Liver (tissue), 9 donors: ENCODE results near the gene STAT5A. TPM values are rescaled to one million over a fixed set of nuclear protein-coding genes. Genes with fewer than 3 reads are reported as not detected.

Experiments
- DNase-seq: peaks from one replicate; pipeline ENCODE4 v3.0.0-alpha.2; 2017; ENCODE audit warnings: low spot score
- H3K27ac ChIP-seq, 2 donors: one replicate each; pipeline ENCODE4 v1.7.0; 2013; ENCODE audit warnings: inconsistent platforms in 2 of 2, low read length in 2 of 2, control low read depth in 1 of 2, low read depth in 1 of 2, mild to moderate bottlenecking in 1 of 2
- H3K27me3 ChIP-seq, 4 donors: one replicate each; pipeline versions ENCODE4 v1.6.1 to v1.7.0; 2013; ENCODE audit warnings: low read length in 3 of 4, inconsistent platforms in 1 of 4, mild to moderate bottlenecking in 1 of 4, moderate library complexity in 1 of 4; ENCODE audit not compliant: control insufficient read depth in 4 of 4, insufficient read depth in 4 of 4
- H3K36me3 ChIP-seq, 4 donors: one replicate each; pipeline versions ENCODE4 v1.6.1 to v1.7.0; 2013; ENCODE audit warnings: low read length in 3 of 4, mild to moderate bottlenecking in 3 of 4, low read depth in 1 of 4, moderate library complexity in 1 of 4; ENCODE audit not compliant: control insufficient read depth in 4 of 4, insufficient read depth in 3 of 4
- H3K4me1 ChIP-seq, 4 donors: one replicate each; pipeline versions ENCODE4 v1.6.1 to v1.7.0; 2013; ENCODE audit warnings: low read length in 3 of 4, mild to moderate bottlenecking in 3 of 4, moderate library complexity in 1 of 4; ENCODE audit not compliant: control insufficient read depth in 4 of 4, insufficient read depth in 4 of 4
- H3K4me3 ChIP-seq, 3 donors: one replicate each; pipeline versions ENCODE4 v1.6.1 to v1.7.0; 2013; ENCODE audit warnings: low read length in 3 of 3, control low read depth in 1 of 3, low read depth in 1 of 3, mild to moderate bottlenecking in 1 of 3
- H3K9ac ChIP-seq, 2 donors: one replicate each; pipeline ENCODE4 v1.7.0; 2013; ENCODE audit warnings: low read length in 2 of 2, mild to moderate bottlenecking in 2 of 2, moderate library complexity in 2 of 2, control low read depth in 1 of 2, low read depth in 1 of 2
- H3K9me3 ChIP-seq, 4 donors: one replicate each; pipeline versions ENCODE4 v1.6.1 to v1.7.0; 2013; ENCODE audit warnings: low read length in 3 of 4; ENCODE audit not compliant: control insufficient read depth in 4 of 4
- ATF3 ChIP-seq: IDR thresholded peaks from 2 replicates; pipeline ENCODE4 v1.6.1; 2016; ENCODE audit warnings: antibody characterized with exemption
- CTCF ChIP-seq: fragments of 150-350 bp; IDR thresholded peaks from 2 replicates; pipeline ENCODE4 v1.5.1; 2017; ENCODE audit warnings: improper control_type of control experiment, low read depth, low read length; ENCODE audit not compliant: missing input control
- EGR1 ChIP-seq, 2 donors: IDR thresholded peaks; 2 replicates each; pipeline ENCODE4 v1.6.1; 2016 to 2018; ENCODE audit warnings: antibody characterized with exemption in 2 of 2, low read depth in 2 of 2
- FOXA1 ChIP-seq: IDR thresholded peaks from 2 replicates; pipeline ENCODE4 v1.6.1; 2016; ENCODE audit warnings: antibody characterized with exemption
- FOXA2 ChIP-seq: IDR thresholded peaks from 2 replicates; pipeline ENCODE4 v1.6.1; 2016; ENCODE audit warnings: antibody characterized with exemption
- HNF4A ChIP-seq, 2 donors: conservative IDR thresholded peaks; 2 replicates each; pipeline ENCODE4 v1.6.1; 2016; ENCODE audit warnings: antibody characterized with exemption in 2 of 2, mild to moderate bottlenecking in 2 of 2
- HNF4G ChIP-seq: IDR thresholded peaks from 2 replicates; pipeline ENCODE4 v1.6.1; 2016; ENCODE audit warnings: antibody characterized with exemption
- JUND ChIP-seq, 2 donors: IDR thresholded peaks; 2 replicates each; pipeline ENCODE4 v1.6.1; 2016; ENCODE audit warnings: antibody characterized with exemption in 2 of 2
- MAX ChIP-seq: IDR thresholded peaks from 2 replicates; pipeline ENCODE4 v1.6.1; 2016; ENCODE audit warnings: antibody characterized with exemption
- NR2F2 ChIP-seq: IDR thresholded peaks from 2 replicates; pipeline ENCODE4 v1.6.1; 2016; ENCODE audit warnings: antibody characterized with exemption
- RAD21 ChIP-seq, 2 donors: IDR thresholded peaks; 2 replicates each; pipeline ENCODE4 v1.6.1; 2016; ENCODE audit warnings: antibody characterized with exemption in 2 of 2, mild to moderate bottlenecking in 2 of 2
- REST ChIP-seq: IDR thresholded peaks from 2 replicates; pipeline ENCODE4 v1.6.1; 2016; ENCODE audit warnings: antibody characterized with exemption, mild to moderate bottlenecking
- SP1 ChIP-seq: IDR thresholded peaks from 2 replicates; pipeline ENCODE4 v1.6.1; 2018; ENCODE audit warnings: antibody characterized with exemption, mild to moderate bottlenecking
- TAF1 ChIP-seq: conservative IDR thresholded peaks from 2 replicates; pipeline ENCODE4 v1.6.1; 2016; ENCODE audit warnings: antibody characterized with exemption, mild to moderate bottlenecking
- YY1 ChIP-seq: IDR thresholded peaks from 2 replicates; pipeline ENCODE4 v1.6.1; 2016; ENCODE audit warnings: antibody characterized with exemption, mild to moderate bottlenecking
- ZBTB33 ChIP-seq: IDR thresholded peaks from 2 replicates; pipeline ENCODE4 v1.6.1; 2016; ENCODE audit warnings: antibody characterized with exemption
- WGBS: extraction: QIAGEN DNeasy Blood & Tissue Kit; methylation state at CpG from one replicate; pipeline ENCODE4 v1.1.7; 2013; 5-methylcytosine and 5-hydroxymethylcytosine counted together
- polyA plus RNA-seq, 2 donors: library from polyadenylated mRNA; stranded (reverse) in 1 of 2; unstranded in 1 of 2; fragments of 200-250 nt in 1 of 2; fragments of >200 nt in 1 of 2; fragmentation: Nextera tagmentation in 1 of 2; extraction: Ambion mirVana in 1 of 2; gene quantifications; one replicate each; pipeline versions ENCODE4 v1.2.1 to v1.2.3, GENCODE V29; 2013 to 2015
- total RNA-seq, 2 donors: library from RNA; depleted of rRNA; stranded (reverse); fragments of >200 nt; gene quantifications; one replicate each; pipeline ENCODE4 v1.2.3, GENCODE V29; 2014
- donor health status: healthy.
- donor health status: healthy.
- donor health status: healthy.
- donor health status: healthy.
- donor health status: healthy.

Gene STAT5A
- total and polyA plus RNA-seq, 4 donors = 1.7 to 37.7 (median 8.9) TPM

- TF ChIP-seq SP1 = no peak
- no peak for TF ChIP-seq YY1
- no peak for TF ChIP-seq FOXA2
- no peak for TF ChIP-seq TAF1
- no peak for TF ChIP-seq NR2F2
- TF ChIP-seq MAX = no peak
- TF ChIP-seq REST = no peak
- no peak for TF ChIP-seq JUND (IDR thresholded peaks at IDR 0.05)
- H3K9me3 ChIP-seq = no peaks in the 10 kb centered on the region
- no peak overlapping the region for H3K9ac ChIP-seq
- no peak for DNase-seq
- no peak overlapping the region for H3K4me3 ChIP-seq
- WGBS = 92% methylated on average over 1 of the region's 1 CpG
- peaks cover 39 to 85% (median 71%) of the 10 kb centered on the region in 4 donors for H3K36me3 ChIP-seq
- H3K4me1 ChIP-seq = no peaks in the 10 kb centered on the region
- H3K27ac ChIP-seq = no peak overlapping the region
- no peaks in the 10 kb centered on the region for H3K27me3 ChIP-seq
Observed at GRCh38 chr17:42333053-42333452, 44.8 kb downstream of the STAT5A start.

GRCh38 chr17:42334677-42335076 is 46.4 kb downstream of the STAT5A start:
- no peak for TF ChIP-seq YY1
- peak in 1 of 2 donors; percentile 7 for TF ChIP-seq RAD21 (IDR thresholded peaks at IDR 0.05)
- TF ChIP-seq HNF4G = no peak
- no peaks in the 10 kb centered on the region for H3K9me3 ChIP-seq
- no peak overlapping the region for H3K9ac ChIP-seq
- DNase-seq = no peak
- 89% methylated on average over 3 of the region's 3 CpGs for WGBS
- no peak overlapping the region for H3K27ac ChIP-seq
- peaks cover 38 to 86% (median 71%) of the 10 kb centered on the region in 4 donors for H3K36me3 ChIP-seq
- H3K4me3 ChIP-seq = no peak overlapping the region
- no peaks in the 10 kb centered on the region for H3K27me3 ChIP-seq
- no peaks in the 10 kb centered on the region for H3K4me1 ChIP-seq

GRCh38 chr17:42337442-42337841 is 49.1 kb downstream of the STAT5A start:
- Histone ChIP-seq H3K4me1 (no peaks in the 10 kb centered on the region), H3K36me3 (peaks cover 32 to 92% (median 78%) of the 10 kb centered on the region in 4 donors), H3K9ac (no peak overlapping the region), H3K9me3 (no peaks in the 10 kb centered on the region), H3K4me3 (no peak overlapping the region), H3K27ac (no peak overlapping the region), H3K27me3 (no peaks in the 10 kb centered on the region)
- TF ChIP-seq MAX (no peak), SP1 (no peak), HNF4A (conservative IDR thresholded peaks at IDR 0.05) (no peak), JUND (IDR thresholded peaks at IDR 0.05) (no peak), FOXA2 (no peak), ATF3 (no peak), ZBTB33 (no peak), REST (no peak), EGR1 (IDR thresholded peaks at IDR 0.05; ENCODE audit: low read depth in 2 of 2) (no peak), CTCF (no peak), TAF1 (no peak), RAD21 (IDR thresholded peaks at IDR 0.05) (no peak), FOXA1 (no peak), NR2F2 (no peak), HNF4G (no peak)
- 81% methylated on average over 15 of the region's 15 CpGs for WGBS
- DNase-seq = no peak
